Immature natural killer cell (primary cell): ENCODE data around the gene BAD. TPM values are rescaled to one million over a fixed set of nuclear protein-coding genes. Genes with fewer than 3 reads are reported as not detected.
"Not testable (repeated sequence)": the region's sequence is repeated elsewhere in the genome, so short reads cannot be mapped to it uniquely, and the experiment has no call there.

Source experiments
- DNase-seq, 3 donors: peaks; one replicate each; pipeline ENCODE4 v3.0.0; 2022; ENCODE audit warnings: mixed read lengths in 1 of 3
- H3K27ac Mint-ChIP-seq, 6 donors: one replicate each; pipeline ENCODE4 v1.8.0; 2020; ENCODE audit warnings: mixed read lengths in 6 of 6, mild to moderate bottlenecking in 5 of 6, inconsistent platforms in 4 of 6, moderate library complexity in 3 of 6
- H3K27me3 Mint-ChIP-seq, 3 donors: one replicate each; pipeline ENCODE4 v1.8.0; 2020 to 2021; ENCODE audit warnings: low read depth in 3 of 3, mild to moderate bottlenecking in 3 of 3, mixed read lengths in 3 of 3, moderate library complexity in 3 of 3, inconsistent platforms in 1 of 3
- H3K36me3 Mint-ChIP-seq, 3 donors: one replicate each; pipeline ENCODE4 v1.8.0; 2020; ENCODE audit warnings: mixed read lengths in 3 of 3, inconsistent platforms in 2 of 3, mild to moderate bottlenecking in 2 of 3
- H3K4me1 Mint-ChIP-seq, 2 donors: one replicate each; pipeline ENCODE4 v1.8.0; 2020; ENCODE audit warnings: inconsistent platforms in 2 of 2, mild to moderate bottlenecking in 2 of 2, mixed read lengths in 2 of 2, moderate library complexity in 1 of 2
- H3K4me3 Mint-ChIP-seq, 5 donors: one replicate each; pipeline ENCODE4 v1.8.0; 2020; ENCODE audit warnings: mild to moderate bottlenecking in 5 of 5, mixed read lengths in 5 of 5, inconsistent platforms in 3 of 5, moderate library complexity in 3 of 5
- H3K9me3 Mint-ChIP-seq, 6 donors: one replicate each; pipeline ENCODE4 v1.8.0; 2020; ENCODE audit warnings: mild to moderate bottlenecking in 6 of 6, mixed read lengths in 6 of 6, inconsistent platforms in 4 of 6, moderate library complexity in 3 of 6
- polyA plus RNA-seq, 3 donors: library from polyadenylated mRNA; unstranded; fragments of 300-500 nt; fragmentation: Illumina TruSeq; gene quantifications; one replicate each; pipeline ENCODE4 v1.2.3, GENCODE V29; 2021

Gene BAD
- polyA plus RNA-seq, 3 donors from 2014 or later = 67.7 to 87.5 (median 77.3) TPM

GRCh38 chr11:64249563-64250414 lies 34.7 kb downstream of the BAD start:
- peak overlapping the region in 2 of 6 donors; percentile 14 to 31 for H3K27ac Mint-ChIP-seq
- H3K4me1 Mint-ChIP-seq = peaks cover 25 to 39% of the 10 kb centered on the region in 2 donors
- H3K27me3 Mint-ChIP-seq = peaks cover 3 to 10% (median 4%) of the 10 kb centered on the region in 3 donors
- H3K4me3 Mint-ChIP-seq = peak overlapping the region; percentile 20 to 53 (median 40)
- no peaks in the 10 kb centered on the region for H3K9me3 Mint-ChIP-seq
- H3K36me3 Mint-ChIP-seq = no peaks in the 10 kb centered on the region
- no peak for DNase-seq

- Mint-ChIP-seq H3K27me3 (peaks cover 3 to 10% (median 7%) of the 10 kb centered on the region in 3 donors), H3K4me1 (peaks cover 26 to 39% of the 10 kb centered on the region in 2 donors), H3K4me3 (peak overlapping the region in 2 of 5 donors; percentile 3 to 38), H3K27ac (no peak overlapping the region), H3K36me3 (no peaks in the 10 kb centered on the region), H3K9me3 (no peaks in the 10 kb centered on the region)
- DNase-seq = no peak
Measured at GRCh38 chr11:64249038-64249437, 35.4 kb downstream of the BAD start.

GRCh38 chr11:64248578-64248977 lies 35.9 kb downstream of the BAD start:
- Mint-ChIP-seq H3K4me3 (no peak overlapping the region), H3K4me1 (peaks cover 31 to 39% of the 10 kb centered on the region in 2 donors), H3K27ac (peak overlapping the region in 1 of 6 donors; percentile 65), H3K27me3 (peaks cover 7 to 10% (median 8%) of the 10 kb centered on the region in 3 donors), H3K9me3 (no peaks in the 10 kb centered on the region), H3K36me3 (no peaks in the 10 kb centered on the region)
- DNase-seq = no peak

DNA sequence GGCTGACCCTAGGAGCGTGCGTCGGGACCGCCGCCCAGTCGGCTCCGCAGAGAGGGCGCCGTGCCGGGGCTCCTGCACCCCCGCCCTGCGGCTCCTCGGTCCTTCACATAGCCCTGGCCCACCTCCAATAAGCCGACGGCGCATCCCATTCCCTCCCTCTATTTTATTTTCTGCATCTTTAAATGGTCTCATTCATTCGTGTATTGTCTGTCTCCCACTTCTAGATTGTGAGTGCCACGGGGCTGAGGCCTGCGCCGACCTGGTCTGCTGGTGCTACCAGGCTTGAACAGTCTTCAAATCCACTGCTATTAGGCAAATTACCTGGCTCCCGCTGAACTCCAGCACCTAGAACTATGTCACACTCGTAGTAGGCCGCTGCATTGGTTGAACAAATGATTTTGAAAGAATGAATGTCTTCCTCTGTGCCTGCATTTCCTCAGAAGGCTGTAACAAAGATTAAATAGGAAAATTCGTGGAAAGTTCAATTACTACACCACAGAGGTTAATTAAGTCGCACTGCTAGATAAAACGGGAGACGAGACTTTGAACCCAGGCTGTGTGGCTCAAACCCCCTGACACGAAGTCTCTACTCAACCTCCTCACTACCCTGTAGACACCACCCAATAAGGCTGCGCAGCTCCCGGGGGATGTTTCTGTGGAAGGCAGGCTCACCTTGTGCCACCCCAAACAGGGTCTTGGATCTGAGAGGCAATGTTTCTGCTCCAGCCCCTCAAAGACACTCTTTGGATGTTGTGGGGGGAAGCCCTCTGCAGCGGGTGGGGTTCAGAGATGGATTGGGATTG lies 36.5 kb downstream of the BAD start:
- no peaks in the 10 kb centered on the region for H3K9me3 Mint-ChIP-seq

DNA sequence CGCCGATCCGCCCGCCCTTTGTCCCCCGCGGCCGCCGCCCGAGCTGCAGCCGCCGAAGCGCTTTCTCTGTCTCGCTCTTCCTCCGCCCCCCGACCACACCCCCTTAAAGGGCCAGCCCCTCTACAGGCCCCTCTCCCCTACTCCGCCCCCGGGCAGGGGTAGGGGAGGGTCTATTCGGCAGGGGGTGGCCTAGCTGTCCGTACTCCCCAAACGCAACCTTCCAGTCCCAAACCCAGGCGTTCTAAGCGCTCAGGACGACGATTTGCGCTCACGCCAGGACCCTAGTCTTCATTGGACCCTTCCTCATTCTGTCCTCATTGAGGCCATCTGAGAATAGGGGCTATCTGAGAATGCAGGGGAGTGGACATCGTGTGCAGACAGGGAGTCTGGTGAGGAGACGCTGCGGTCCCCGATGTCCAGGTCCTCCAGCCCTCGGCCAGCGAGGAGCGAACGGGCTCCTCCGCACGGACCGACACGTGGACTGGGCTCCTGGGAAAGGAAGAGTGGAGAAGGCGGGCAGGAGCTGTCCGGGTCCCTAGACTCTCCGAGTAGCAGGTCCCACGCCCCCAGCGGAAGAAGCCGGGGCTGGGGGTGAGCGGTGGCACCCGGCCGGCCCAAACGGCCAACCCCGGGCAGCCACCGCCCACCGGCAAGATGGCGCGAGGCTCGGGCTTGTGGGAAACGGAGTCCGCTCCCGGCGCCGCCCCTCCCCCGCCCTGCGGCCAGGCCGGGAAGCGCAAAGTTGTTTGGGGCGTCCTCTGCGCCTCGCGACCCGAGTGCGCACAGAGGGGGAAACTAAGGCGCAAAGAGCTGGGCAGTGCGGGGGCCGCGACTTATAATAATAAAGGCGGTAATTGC lies 37.4 kb downstream of the BAD start, which contains the start of gene PPP1R14B:
Gene PPP1R14B, minus strand, starts transcription at position 73 of the 858 bp plus-strand sequence. CDS start 270 bp downstream, outside the sequence.
- Mint-ChIP-seq H3K27ac (peak within 1 kb of the TSS; percentile 62 to 86 (median 80)), H3K27me3 (peaks cover 6 to 11% (median 9%) of the 10 kb centered on the region in 3 donors), H3K36me3 (peaks cover 0 to 3% (median 0%) of the 10 kb centered on the region in 3 donors), H3K4me1 (peaks cover 33 to 48% of the 10 kb centered on the region in 2 donors), H3K4me3 (peak within 1 kb of the TSS; percentile 82 to 85 (median 84)), H3K9me3 (no peaks in the 10 kb centered on the region)
- DNase-seq = peak; percentile 70 to 75 (median 71)

More for the DNA sequence above, 36.5 kb downstream of the BAD start:
- DNase-seq = no peak
- peaks cover 7 to 13% (median 9%) of the 10 kb centered on the region in 3 donors for H3K27me3 Mint-ChIP-seq
- H3K36me3 Mint-ChIP-seq = peaks cover 0 to 3% (median 0%) of the 10 kb centered on the region in 3 donors
- peaks cover 35 to 43% of the 10 kb centered on the region in 2 donors for H3K4me1 Mint-ChIP-seq
- H3K4me3 Mint-ChIP-seq = peak overlapping the region; percentile 68 to 78 (median 76)
- H3K27ac Mint-ChIP-seq = peak overlapping the region in 3 of 6 donors; percentile 47 to 82 (median 65)

- Mint-ChIP-seq H3K4me3 (peak overlapping the region; percentile 82 to 85 (median 84)), H3K4me1 (peaks cover 27 to 43% of the 10 kb centered on the region in 2 donors), H3K27ac (peak overlapping the region in 1 of 6 donors; percentile 62)
- DNase-seq, H3K27me3 Mint-ChIP-seq, H3K36me3 Mint-ChIP-seq, H3K9me3 Mint-ChIP-seq: not testable (repeated sequence)
Measured at GRCh38 chr11:64246621-64246870, 37.9 kb downstream of the BAD start.

GRCh38 chr11:64245797-64246620 lies 38.5 kb downstream of the BAD start:
- peak; percentile 55 to 61 (median 57) for DNase-seq
- Mint-ChIP-seq H3K9me3 (no peaks in the 10 kb centered on the region), H3K4me1 (peaks cover 27 to 42% of the 10 kb centered on the region in 2 donors), H3K4me3 (peak overlapping the region; percentile 75 to 81 (median 79)), H3K36me3 (peaks cover 0 to 3% (median 0%) of the 10 kb centered on the region in 3 donors), H3K27me3 (peaks cover 9 to 11% (median 10%) of the 10 kb centered on the region in 3 donors), H3K27ac (peak overlapping the region; percentile 53 to 86 (median 76))

- peaks cover 0 to 3% (median 0%) of the 10 kb centered on the region in 3 donors for H3K36me3 Mint-ChIP-seq
- DNase-seq = peak; percentile 47 to 53 (median 51)
- H3K4me3 Mint-ChIP-seq = peak overlapping the region; percentile 75 to 81 (median 79)
- no peaks in the 10 kb centered on the region for H3K9me3 Mint-ChIP-seq
- peak overlapping the region in 5 of 6 donors; percentile 34 to 86 (median 79) for H3K27ac Mint-ChIP-seq
- peaks cover 30 to 44% of the 10 kb centered on the region in 2 donors for H3K4me1 Mint-ChIP-seq
- H3K27me3 Mint-ChIP-seq = peaks cover 13 to 17% (median 14%) of the 10 kb centered on the region in 3 donors
Measured at GRCh38 chr11:64245401-64245796, 39.1 kb downstream of the BAD start.

GRCh38 chr11:64244966-64245365 lies 39.5 kb downstream of the BAD start:
- Mint-ChIP-seq H3K27me3 (peaks cover 14 to 17% (median 15%) of the 10 kb centered on the region in 3 donors), H3K4me1 (peaks cover 35 to 49% of the 10 kb centered on the region in 2 donors), H3K9me3 (no peaks in the 10 kb centered on the region), H3K27ac (peak overlapping the region in 3 of 6 donors; percentile 7 to 80 (median 39)), H3K36me3 (peaks cover 0 to 3% (median 0%) of the 10 kb centered on the region in 3 donors), H3K4me3 (peak overlapping the region in 2 of 5 donors; percentile 75 to 81)
- DNase-seq = no peak

GRCh38 chr11:64244107-64244506 lies 40.4 kb downstream of the BAD start:
- Mint-ChIP-seq H3K27ac (peak overlapping the region in 3 of 6 donors; percentile 7 to 49 (median 8)), H3K36me3 (peaks cover 0 to 3% (median 0%) of the 10 kb centered on the region in 3 donors), H3K9me3 (no peaks in the 10 kb centered on the region), H3K4me3 (peak overlapping the region in 4 of 5 donors; percentile 3 to 60 (median 34)), H3K27me3 (peaks cover 12 to 19% (median 15%) of the 10 kb centered on the region in 3 donors), H3K4me1 (peaks cover 36 to 50% of the 10 kb centered on the region in 2 donors)
- no peak for DNase-seq

- peaks cover 0 to 3% (median 0%) of the 10 kb centered on the region in 3 donors for H3K36me3 Mint-ChIP-seq
- H3K27me3 Mint-ChIP-seq = peaks cover 12 to 19% (median 15%) of the 10 kb centered on the region in 3 donors
- H3K9me3 Mint-ChIP-seq = no peaks in the 10 kb centered on the region
- DNase-seq = no peak
- H3K4me1 Mint-ChIP-seq = peaks cover 36 to 52% of the 10 kb centered on the region in 2 donors
- peak overlapping the region in 5 of 6 donors; percentile 8 to 59 (median 50) for H3K27ac Mint-ChIP-seq
- H3K4me3 Mint-ChIP-seq = peak overlapping the region; percentile 51 to 73 (median 60)
Measured at GRCh38 chr11:64243236-64243854, 41.1 kb downstream of the BAD start.
